Activated CD4-positive, alpha-beta memory T cell treated with anti-CD3 and anti-CD28 coated beads, Interleukin-2, amount 10 ng/mL, durations not matched to agents 7 days and 5 days (primary cell): ENCODE results near the gene UBASH3A. TPM values are rescaled to one million over a fixed set of nuclear protein-coding genes. Genes with fewer than 3 reads are reported as not detected.

Experiments used
- CTCF ChIA-PET: fragments of 350-600 bp; sonication (Branson Sonifier 250); formaldehyde crosslinking; loops from one replicate; lab custom pipeline; 2021; ENCODE audit warnings: antibody characterized with exemption, inconsistent platforms; lab: Charles Lee
- POLR2A ChIA-PET: fragments of 350-600 bp; sonication (Branson Sonifier 250); formaldehyde crosslinking; loops from one replicate; lab custom pipeline; 2021; ENCODE audit warnings: antibody characterized with exemption; lab: Charles Lee
- DNase-seq: peaks from one replicate; pipeline ENCODE4 v3.0.0-alpha.2; 2020
- H3K27ac Mint-ChIP-seq: one replicate; pipeline ENCODE4 v1.8.0; 2021; ENCODE audit warnings: mild to moderate bottlenecking, mixed read lengths
- H3K27me3 Mint-ChIP-seq: one replicate; pipeline ENCODE4 v1.8.0; 2021; ENCODE audit warnings: mixed read lengths
- H3K36me3 Mint-ChIP-seq: one replicate; pipeline ENCODE4 v1.8.0; 2021; ENCODE audit warnings: low read depth, mixed read lengths
- H3K4me1 Mint-ChIP-seq: one replicate; pipeline ENCODE4 v1.8.0; 2021; ENCODE audit warnings: mixed read lengths
- H3K4me3 Mint-ChIP-seq: one replicate; pipeline ENCODE4 v1.8.0; 2021; ENCODE audit warnings: mild to moderate bottlenecking, mixed read lengths
- H3K9me3 Mint-ChIP-seq: one replicate; pipeline ENCODE4 v1.8.0; 2021; ENCODE audit warnings: mixed read lengths
- total RNA-seq, 2 experiments: library from RNA; stranded (reverse); gene quantifications; one replicate each; pipeline ENCODE4 v1.2.3, GENCODE V29; 2021

Gene UBASH3A
- total RNA-seq, 2 experiments from 2014 or later, result 67.8 to 70.6 TPM

- Mint-ChIP-seq H3K27me3 (peaks cover 8% of the 10 kb centered on the region), H3K4me1 (peaks cover 15% of the 10 kb centered on the region), H3K9me3 (no peaks in the 10 kb centered on the region), H3K36me3 (no peaks in the 10 kb centered on the region), H3K27ac (no peak overlapping the region), H3K4me3 (no peak overlapping the region)
- ChIA-PET CTCF (no interaction called here), POLR2A (no interaction called here)
- DNase-seq, result no peak
Observed at GRCh38 chr21:42365770-42366169, 37.9 kb upstream of the UBASH3A start.

- Mint-ChIP-seq H3K36me3 (no peaks in the 10 kb centered on the region), H3K27ac (no peak within 1 kb of the TSS), H3K4me1 (peaks cover 19% of the 10 kb centered on the region), H3K4me3 (no peak within 1 kb of the TSS), H3K9me3 (no peaks in the 10 kb centered on the region), H3K27me3 (peaks cover 8% of the 10 kb centered on the region)
- ChIA-PET CTCF (interaction anchor here (1.3 kb wide), 2 partner anchors 9 to 16 kb away, joined by 3 read pairs; no protein-coding TSS in a partner anchor), POLR2A (interaction anchor here (2.1 kb wide), 1 partner anchor 37 kb away, joined by 5 read pairs; the partner anchor contains the start of gene UBASH3A)
- DNase-seq, result no peak
Observed at GRCh38 chr21:42366292-42367010, 37.3 kb upstream of the UBASH3A start, which contains the start of gene TFF1. TFF1 (minus strand) TSS chr21:42366535; CDS start chr21:42366495, 40 bp downstream.

GRCh38 chr21:42367367-42368165 is 36.1 kb upstream of the UBASH3A start:
- H3K27ac Mint-ChIP-seq, result no peak overlapping the region
- H3K4me1 Mint-ChIP-seq, result peaks cover 19% of the 10 kb centered on the region
- no peaks in the 10 kb centered on the region for H3K36me3 Mint-ChIP-seq
- POLR2A ChIA-PET, result interaction anchor here (2.1 kb wide), 1 partner anchor 36 kb away, joined by 5 read pairs; the partner anchor contains the start of gene UBASH3A
- H3K9me3 Mint-ChIP-seq, result no peaks in the 10 kb centered on the region
- DNase-seq, result no peak
- H3K27me3 Mint-ChIP-seq, result peaks cover 5% of the 10 kb centered on the region
- CTCF ChIA-PET, result interaction anchor here (1.2 to 1.3 kb wide), 3 partner anchors 10 to 87 kb away, joined by 3 read pairs; no protein-coding TSS in a partner anchor
- no peak overlapping the region for H3K4me3 Mint-ChIP-seq

- Mint-ChIP-seq H3K4me3 (no peak overlapping the region), H3K36me3 (no peaks in the 10 kb centered on the region), H3K27me3 (no peaks in the 10 kb centered on the region), H3K27ac (no peak overlapping the region), H3K9me3 (no peaks in the 10 kb centered on the region), H3K4me1 (peaks cover 37% of the 10 kb centered on the region)
- CTCF ChIA-PET, result no interaction called here
- POLR2A ChIA-PET, result interaction anchor here (0.7 kb wide), 1 partner anchor 9 kb away, joined by 3 read pairs; no protein-coding TSS in a partner anchor
- no peak for DNase-seq
Observed at GRCh38 chr21:42369821-42370220, 33.9 kb upstream of the UBASH3A start.

DNA sequence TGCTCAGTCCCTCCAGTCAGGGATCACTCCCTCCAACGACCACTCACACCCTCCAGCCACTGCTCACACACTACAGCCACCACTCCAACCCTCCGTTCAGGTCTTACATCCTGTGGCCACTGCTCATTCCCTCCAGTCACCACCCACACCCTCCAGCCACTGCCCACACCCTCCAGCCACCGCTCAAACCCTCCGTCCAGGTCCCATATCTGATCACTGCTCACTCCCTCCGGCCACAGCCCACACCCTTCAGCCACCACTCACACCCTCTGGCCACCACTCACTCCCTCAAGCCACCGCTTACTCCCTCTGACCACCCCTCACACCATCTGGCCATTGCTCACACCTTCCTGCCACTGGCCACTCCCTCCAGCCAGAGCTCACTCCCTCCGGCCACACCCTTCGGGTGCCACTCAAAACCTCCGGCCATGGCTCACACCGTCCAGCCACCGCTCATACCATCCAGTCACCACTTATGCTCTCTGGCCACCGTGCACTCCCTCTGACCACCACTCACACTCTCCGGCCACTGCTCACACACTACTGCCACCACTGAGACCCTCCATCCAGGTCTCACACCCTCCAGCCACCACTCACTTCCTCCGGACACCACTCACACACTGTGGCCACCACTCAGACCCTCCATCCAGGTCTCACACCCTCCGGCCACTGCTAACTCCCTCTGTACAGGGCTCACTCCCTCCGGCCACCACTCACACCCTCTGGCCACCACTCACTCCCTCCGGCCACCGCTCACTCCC is 32.6 kb upstream of the UBASH3A start:
- Mint-ChIP-seq H3K27me3 (no peaks in the 10 kb centered on the region), H3K36me3 (no peaks in the 10 kb centered on the region), H3K9me3 (no peaks in the 10 kb centered on the region), H3K4me3 (no peak overlapping the region), H3K27ac (no peak overlapping the region), H3K4me1 (peaks cover 41% of the 10 kb centered on the region)
- ChIA-PET CTCF (no interaction called here), POLR2A (no interaction called here)
- no peak for DNase-seq

DNA sequence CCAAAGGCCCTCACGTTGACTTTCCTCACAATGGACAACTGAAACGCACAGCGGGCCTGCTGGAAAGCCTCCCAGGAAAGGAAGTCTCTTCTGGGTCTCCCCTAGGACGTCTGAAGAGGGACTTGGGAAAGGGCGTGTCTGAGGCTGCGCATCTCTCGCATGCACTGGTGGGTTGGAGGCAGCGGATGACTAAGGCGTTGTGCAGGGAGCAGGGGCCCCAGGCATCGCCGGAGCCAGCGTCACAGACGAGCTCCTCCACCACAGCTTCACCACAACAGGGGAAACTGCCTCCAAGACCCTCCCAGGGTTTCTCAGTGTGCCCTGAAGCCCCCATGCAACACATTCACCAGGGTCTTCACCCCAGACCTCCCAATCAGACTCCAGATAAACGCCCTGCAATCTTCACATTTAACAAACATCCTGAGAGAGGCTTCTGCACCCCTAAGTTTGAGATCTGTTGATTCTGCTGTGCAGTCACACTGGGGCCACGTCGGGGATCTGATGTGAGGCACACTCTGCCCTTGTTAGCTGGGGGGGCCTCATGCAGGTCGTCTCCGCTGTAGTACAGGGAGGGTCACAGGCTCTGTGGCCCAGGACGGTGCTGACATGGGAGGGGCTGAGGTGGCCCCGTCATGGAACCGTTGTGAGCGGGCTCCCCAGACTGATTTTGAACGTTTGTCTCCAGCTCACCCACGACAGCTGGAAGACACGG is 30.4 kb upstream of the UBASH3A start:
- peaks cover 4% of the 10 kb centered on the region for H3K36me3 Mint-ChIP-seq
- H3K4me1 Mint-ChIP-seq, result peaks cover 36% of the 10 kb centered on the region
- peak overlapping the region; percentile 40 for H3K27ac Mint-ChIP-seq
- no peaks in the 10 kb centered on the region for H3K9me3 Mint-ChIP-seq
- no peaks in the 10 kb centered on the region for H3K27me3 Mint-ChIP-seq
- ChIA-PET POLR2A (interaction anchor here (1.0 to 2.5 kb wide), 6 partner anchors 11 to 52 kb away, joined by 3 to 9 read pairs (median 6); partner anchors contain the start of gene UBASH3A), CTCF (no interaction called here)
- peak; percentile 25 for DNase-seq
- H3K4me3 Mint-ChIP-seq, result no peak overlapping the region

GRCh38 chr21:42373908-42374455 is 29.7 kb upstream of the UBASH3A start:
- Mint-ChIP-seq H3K4me1 (peaks cover 32% of the 10 kb centered on the region), H3K27ac (peak overlapping the region; percentile 65), H3K27me3 (no peaks in the 10 kb centered on the region), H3K9me3 (no peaks in the 10 kb centered on the region), H3K36me3 (peaks cover 4% of the 10 kb centered on the region), H3K4me3 (no peak overlapping the region)
- no peak for DNase-seq
- ChIA-PET CTCF (no interaction called here), POLR2A (interaction anchor here (0.7 to 2.5 kb wide), 8 partner anchors 12 to 100 kb away, joined by 3 to 9 read pairs (median 5); partner anchors contain the start of gene UBASH3A)

GRCh38 chr21:42374457-42374856 is 29.2 kb upstream of the UBASH3A start:
- no peak for DNase-seq
- ChIA-PET POLR2A (interaction anchor here (0.7 to 2.5 kb wide), 9 partner anchors 12 to 100 kb away, joined by 3 to 9 read pairs (median 5); partner anchors contain the start of gene UBASH3A), CTCF (no interaction called here)
- no peaks in the 10 kb centered on the region for H3K9me3 Mint-ChIP-seq
- H3K36me3 Mint-ChIP-seq, result peaks cover 4% of the 10 kb centered on the region
- no peaks in the 10 kb centered on the region for H3K27me3 Mint-ChIP-seq
- H3K27ac Mint-ChIP-seq, result peak overlapping the region; percentile 65
- H3K4me1 Mint-ChIP-seq, result peaks cover 29% of the 10 kb centered on the region
- no peak overlapping the region for H3K4me3 Mint-ChIP-seq

DNA sequence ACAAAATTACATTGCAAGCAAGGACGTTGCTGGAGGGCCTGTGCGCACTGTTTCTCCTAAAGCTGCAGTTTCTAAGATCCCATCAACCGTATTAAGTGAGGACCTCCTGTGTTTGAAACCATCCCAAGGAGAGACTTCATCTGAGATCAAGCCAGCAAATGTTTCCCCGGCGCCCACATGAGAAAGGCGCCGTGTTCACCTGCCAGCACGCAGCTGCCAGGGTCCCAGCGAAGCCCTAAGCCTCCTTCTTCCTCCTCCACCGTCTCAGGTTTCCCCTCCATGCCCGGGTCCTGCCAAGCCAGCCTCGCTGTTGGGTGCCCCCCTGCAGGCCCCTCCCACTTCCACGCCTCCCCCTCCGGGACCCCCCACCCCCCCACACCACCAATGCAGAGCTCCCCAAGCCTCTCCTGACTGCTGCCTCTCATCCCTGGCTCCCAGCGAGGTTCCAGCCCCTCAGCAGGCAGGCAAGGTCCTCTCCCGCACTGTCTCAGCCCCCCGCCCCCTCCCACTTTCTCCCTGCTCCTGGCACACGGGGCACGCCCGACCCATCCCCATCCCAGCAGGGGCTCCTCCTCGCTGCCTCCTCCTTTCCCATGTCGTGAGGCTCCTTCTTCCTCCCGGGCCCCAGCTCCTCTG is 28.7 kb upstream of the UBASH3A start:
- Mint-ChIP-seq H3K4me3 (peak overlapping the region; percentile 30), H3K4me1 (peaks cover 29% of the 10 kb centered on the region), H3K36me3 (peaks cover 4% of the 10 kb centered on the region), H3K27ac (peak overlapping the region; percentile 65), H3K9me3 (no peaks in the 10 kb centered on the region), H3K27me3 (no peaks in the 10 kb centered on the region)
- no peak for DNase-seq
- ChIA-PET POLR2A (interaction anchor here (0.7 to 2.5 kb wide), 7 partner anchors 12 to 101 kb away, joined by 3 to 9 read pairs (median 5); partner anchors contain the start of gene UBASH3A), CTCF (no interaction called here)

DNA sequence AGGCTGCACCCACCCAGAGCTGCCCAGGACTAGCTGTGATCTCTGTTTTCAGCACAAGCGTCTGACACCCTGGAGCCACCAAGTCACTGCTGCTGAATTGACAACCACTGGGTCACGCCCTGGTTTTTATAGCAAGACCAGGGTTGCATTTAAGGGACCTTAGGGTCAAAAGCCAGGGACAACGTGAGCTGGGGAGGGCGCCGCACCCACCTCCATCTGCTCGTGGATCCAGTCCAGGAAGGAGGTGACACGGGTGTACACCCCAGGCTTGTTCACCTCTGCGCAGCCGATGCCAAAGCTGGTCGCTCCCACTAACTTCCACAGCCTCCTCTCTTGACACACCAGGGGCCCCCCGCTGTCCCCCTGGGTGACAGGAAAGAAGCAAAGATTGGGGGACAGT is 28.2 kb upstream of the UBASH3A start:
- CTCF ChIA-PET, result no interaction called here
- H3K36me3 Mint-ChIP-seq, result peaks cover 4% of the 10 kb centered on the region
- H3K4me3 Mint-ChIP-seq, result no peak overlapping the region
- peaks cover 29% of the 10 kb centered on the region for H3K4me1 Mint-ChIP-seq
- H3K27ac Mint-ChIP-seq, result peak overlapping the region; percentile 63
- POLR2A ChIA-PET, result interaction anchor here (1.0 to 2.5 kb wide), 3 partner anchors 11 to 31 kb away, joined by 3 to 9 read pairs (median 8); partner anchors contain the start of gene UBASH3A
- no peak for DNase-seq
- no peaks in the 10 kb centered on the region for H3K9me3 Mint-ChIP-seq
- no peaks in the 10 kb centered on the region for H3K27me3 Mint-ChIP-seq

- POLR2A ChIA-PET, result interaction anchor here (2.5 kb wide), 1 partner anchor 30 kb away, joined by 9 read pairs; no protein-coding TSS in a partner anchor
Observed at GRCh38 chr21:42375966-42376337, 27.8 kb upstream of the UBASH3A start.

More at GRCh38 chr21:42375966-42376337, 27.8 kb upstream of the UBASH3A start:
- Mint-ChIP-seq H3K27me3 (no peaks in the 10 kb centered on the region), H3K4me1 (peaks cover 25% of the 10 kb centered on the region), H3K36me3 (peaks cover 4% of the 10 kb centered on the region), H3K27ac (no peak overlapping the region), H3K9me3 (no peaks in the 10 kb centered on the region), H3K4me3 (no peak overlapping the region)
- CTCF ChIA-PET, result no interaction called here
- DNase-seq, result no peak
